GM23338 (cell line): ENCODE results near the gene IQGAP2. TPM values are rescaled to one million over a fixed set of nuclear protein-coding genes. Genes with fewer than 3 reads are reported as not detected.

ENCODE experiments used
- ATAC-seq: fragments of 200-7000 bp; cut with Tn5 transposase; 3 replicates; pipeline ENCODE4 v1.9.1; 2020
- DNase-seq: peaks from one replicate; pipeline ENCODE4 v3.0.0-alpha.2; 2015; ENCODE audit warnings: low spot score
- H2AFZ ChIP-seq: fragments of 200-600 bp; sonication (generic); 2 replicates; pipeline ENCODE4 v1.8.0; 2016; ENCODE audit warnings: antibody characterized with exemption, mild to moderate bottlenecking, moderate library complexity
- H3F3A ChIP-seq: fragments of 200-600 bp; sonication (generic); replicated peaks from 2 replicates; pipeline ENCODE4 v1.8.0; 2017; ENCODE audit warnings: antibody characterized with exemption, mixed run types, low read depth
- H3K27ac ChIP-seq: fragments of 200-600 bp; sonication (generic); 2 replicates; pipeline ENCODE4 v1.6.1; 2016; ENCODE audit warnings: low read depth
- H3K27me3 ChIP-seq: fragments of 200-600 bp; sonication (generic); 2 replicates; pipeline ENCODE4 v1.8.0; 2016; ENCODE audit warnings: mild to moderate bottlenecking, mixed run types, moderate library complexity; ENCODE audit not compliant: insufficient read depth
- H3K36me3 ChIP-seq: fragments of 200-600 bp; sonication (generic); 2 replicates; pipeline ENCODE4 v1.8.0; 2016; ENCODE audit warnings: mild to moderate bottlenecking; ENCODE audit not compliant: insufficient read depth
- H3K4me1 ChIP-seq: fragments of 200-600 bp; sonication (generic); 2 replicates; pipeline ENCODE4 v1.8.0; 2016; ENCODE audit warnings: mild to moderate bottlenecking, moderate library complexity; ENCODE audit not compliant: insufficient read depth
- H3K4me2 ChIP-seq: fragments of 200-600 bp; sonication (generic); 2 replicates; pipeline ENCODE4 v1.7.1; 2017; ENCODE audit warnings: mixed run types
- H3K4me3 ChIP-seq: fragments of 200-600 bp; sonication (generic); 2 replicates; pipeline ENCODE4 v1.6.1; 2016; ENCODE audit warnings: mixed run types
- H3K79me2 ChIP-seq: fragments of 200-600 bp; sonication (generic); replicated peaks from 2 replicates; pipeline ENCODE4 v1.8.0; 2017; ENCODE audit warnings: mild to moderate bottlenecking; ENCODE audit not compliant: insufficient read depth
- H3K9me2 ChIP-seq: fragments of 200-600 bp; sonication (generic); 2 replicates; pipeline ENCODE4 v1.8.0; 2017; ENCODE audit not compliant: insufficient read depth
- H4K20me1 ChIP-seq: fragments of 200-600 bp; sonication (generic); replicated peaks from 2 replicates; pipeline ENCODE4 v1.8.0; 2017; ENCODE audit warnings: mild to moderate bottlenecking; ENCODE audit not compliant: insufficient read depth
- H3K27ac Mint-ChIP-seq: 2 replicates; pipeline ENCODE4 v1.8.0; 2020; ENCODE audit warnings: inconsistent platforms, mild to moderate bottlenecking, moderate library complexity, mixed read lengths
- H3K27me3 Mint-ChIP-seq: 3 replicates; pipeline ENCODE4 v1.8.0; 2022; ENCODE audit warnings: low read depth, mild to moderate bottlenecking, moderate library complexity, mixed read lengths, inconsistent platforms; ENCODE audit not compliant: insufficient read depth, poor library complexity
- H3K36me3 Mint-ChIP-seq: 3 replicates; pipeline ENCODE4 v1.8.0; 2021; ENCODE audit warnings: low read depth, mild to moderate bottlenecking, inconsistent platforms, moderate library complexity, mixed read lengths
- H3K4me1 Mint-ChIP-seq: 3 replicates; pipeline ENCODE4 v1.8.0; 2020; ENCODE audit warnings: mild to moderate bottlenecking, inconsistent platforms, mixed read lengths
- H3K4me3 Mint-ChIP-seq: 3 replicates; pipeline ENCODE4 v1.8.0; 2021; ENCODE audit warnings: moderate library complexity, mild to moderate bottlenecking, inconsistent platforms, mixed read lengths
- H3K9me3 Mint-ChIP-seq: 3 replicates; pipeline ENCODE4 v1.8.0; 2020; ENCODE audit warnings: moderate library complexity, mild to moderate bottlenecking, inconsistent platforms, mixed read lengths
- CREB1 ChIP-seq: fragments of 250-450 bp; sonication (Bioruptor Pico); IDR thresholded peaks from 2 replicates; pipeline ENCODE4 v1.5.0; 2020; ENCODE audit warnings: low read depth, mild to moderate bottlenecking, moderate library complexity
- JUNB ChIP-seq: IDR thresholded peaks from one replicate; pipeline ENCODE4 v1.6.1; 2016; ENCODE audit warnings: antibody characterized with exemption; ENCODE audit not compliant: unreplicated experiment
- ZNF114 ChIP-seq: fragments of 250-450 bp; sonication (Bioruptor Pico); IDR thresholded peaks from 2 replicates; pipeline ENCODE4 v1.5.0; 2020; ENCODE audit warnings: mild to moderate bottlenecking, moderate library complexity
- ZNF331 ChIP-seq: fragments of 250-450 bp; sonication (Bioruptor Pico); IDR thresholded peaks from 2 replicates; pipeline ENCODE4 v1.5.0; 2020; ENCODE audit warnings: low read depth, mild to moderate bottlenecking, moderate library complexity
- polyA plus RNA-seq: library from polyadenylated mRNA; unstranded; fragments of >200 nt; fragmentation: Nextera tagmentation; extraction: Ambion mirVana; gene quantifications from 2 replicates; pipeline ENCODE4 v1.2.1, GENCODE V29; 2016
- total RNA-seq: library from RNA; depleted of rRNA; stranded (reverse); fragments of >200 nt; shearing (Covaris generic); gene quantifications from 2 replicates; pipeline ENCODE4 v1.2.3, GENCODE V29; 2014
- TF ChIP-seq, protein P1 (sequence below): fragments of 250-450 bp; sonication (Bioruptor Pico); IDR thresholded peaks from 2 replicates; pipeline ENCODE4 v1.5.0; 2020; ENCODE audit warnings: mild to moderate bottlenecking, moderate library complexity
- TF ChIP-seq, protein P2 (sequence below): IDR thresholded peaks from one replicate; pipeline ENCODE4 v1.6.1; 2018; ENCODE audit warnings: antibody characterized with exemption; ENCODE audit not compliant: unreplicated experiment
- TF ChIP-seq, protein P3 (sequence below), 2 experiments: fragments of 200-600 bp in 1 of 2; sonication (generic) in 1 of 2; conservative IDR thresholded peaks; 2 replicates each; pipeline versions ENCODE4 v1.5.1 to v1.6.1; 2016 to 2017; ENCODE audit warnings: antibody characterized with exemption in 2 of 2, low read depth in 2 of 2, mild to moderate bottlenecking in 2 of 2, moderate library complexity in 1 of 2

IQGAP2 gene
- total and polyA plus RNA-seq, 2 experiments from 2014 or later = 60.0 to 86.5 TPM

GRCh38 chr5:76456258-76456657 is 53.2 kb downstream of the IQGAP2 start:
- peaks cover 41% of the 10 kb centered on the region for H3K4me1 ChIP-seq
- no peak overlapping the region for H3K27ac Mint-ChIP-seq
- peaks cover 32% of the 10 kb centered on the region for H3K79me2 ChIP-seq
- no peak for DNase-seq
- H3K27me3 ChIP-seq = no peaks in the 10 kb centered on the region
- no peak overlapping the region for H2AFZ ChIP-seq
- peaks cover 36% of the 10 kb centered on the region for H3K4me1 Mint-ChIP-seq
- H3K36me3 Mint-ChIP-seq = 0 out of 3 replicates have a peak, but pooled peaks cover 3% of the 10 kb centered on the region
- H3K4me3 ChIP-seq = no peak overlapping the region
- H3K27ac ChIP-seq = no peak overlapping the region
- no peaks in the 10 kb centered on the region for H3K9me2 ChIP-seq
- H3F3A ChIP-seq = no peaks in the 10 kb centered on the region
- no peak for ATAC-seq
- H3K27me3 Mint-ChIP-seq = no peaks in the 10 kb centered on the region
- H4K20me1 ChIP-seq = no peaks in the 10 kb centered on the region; the same call in 1 of the 2 replicates
- no peak for TF ChIP-seq JUNB
- TF ChIP-seq, protein P1, sequence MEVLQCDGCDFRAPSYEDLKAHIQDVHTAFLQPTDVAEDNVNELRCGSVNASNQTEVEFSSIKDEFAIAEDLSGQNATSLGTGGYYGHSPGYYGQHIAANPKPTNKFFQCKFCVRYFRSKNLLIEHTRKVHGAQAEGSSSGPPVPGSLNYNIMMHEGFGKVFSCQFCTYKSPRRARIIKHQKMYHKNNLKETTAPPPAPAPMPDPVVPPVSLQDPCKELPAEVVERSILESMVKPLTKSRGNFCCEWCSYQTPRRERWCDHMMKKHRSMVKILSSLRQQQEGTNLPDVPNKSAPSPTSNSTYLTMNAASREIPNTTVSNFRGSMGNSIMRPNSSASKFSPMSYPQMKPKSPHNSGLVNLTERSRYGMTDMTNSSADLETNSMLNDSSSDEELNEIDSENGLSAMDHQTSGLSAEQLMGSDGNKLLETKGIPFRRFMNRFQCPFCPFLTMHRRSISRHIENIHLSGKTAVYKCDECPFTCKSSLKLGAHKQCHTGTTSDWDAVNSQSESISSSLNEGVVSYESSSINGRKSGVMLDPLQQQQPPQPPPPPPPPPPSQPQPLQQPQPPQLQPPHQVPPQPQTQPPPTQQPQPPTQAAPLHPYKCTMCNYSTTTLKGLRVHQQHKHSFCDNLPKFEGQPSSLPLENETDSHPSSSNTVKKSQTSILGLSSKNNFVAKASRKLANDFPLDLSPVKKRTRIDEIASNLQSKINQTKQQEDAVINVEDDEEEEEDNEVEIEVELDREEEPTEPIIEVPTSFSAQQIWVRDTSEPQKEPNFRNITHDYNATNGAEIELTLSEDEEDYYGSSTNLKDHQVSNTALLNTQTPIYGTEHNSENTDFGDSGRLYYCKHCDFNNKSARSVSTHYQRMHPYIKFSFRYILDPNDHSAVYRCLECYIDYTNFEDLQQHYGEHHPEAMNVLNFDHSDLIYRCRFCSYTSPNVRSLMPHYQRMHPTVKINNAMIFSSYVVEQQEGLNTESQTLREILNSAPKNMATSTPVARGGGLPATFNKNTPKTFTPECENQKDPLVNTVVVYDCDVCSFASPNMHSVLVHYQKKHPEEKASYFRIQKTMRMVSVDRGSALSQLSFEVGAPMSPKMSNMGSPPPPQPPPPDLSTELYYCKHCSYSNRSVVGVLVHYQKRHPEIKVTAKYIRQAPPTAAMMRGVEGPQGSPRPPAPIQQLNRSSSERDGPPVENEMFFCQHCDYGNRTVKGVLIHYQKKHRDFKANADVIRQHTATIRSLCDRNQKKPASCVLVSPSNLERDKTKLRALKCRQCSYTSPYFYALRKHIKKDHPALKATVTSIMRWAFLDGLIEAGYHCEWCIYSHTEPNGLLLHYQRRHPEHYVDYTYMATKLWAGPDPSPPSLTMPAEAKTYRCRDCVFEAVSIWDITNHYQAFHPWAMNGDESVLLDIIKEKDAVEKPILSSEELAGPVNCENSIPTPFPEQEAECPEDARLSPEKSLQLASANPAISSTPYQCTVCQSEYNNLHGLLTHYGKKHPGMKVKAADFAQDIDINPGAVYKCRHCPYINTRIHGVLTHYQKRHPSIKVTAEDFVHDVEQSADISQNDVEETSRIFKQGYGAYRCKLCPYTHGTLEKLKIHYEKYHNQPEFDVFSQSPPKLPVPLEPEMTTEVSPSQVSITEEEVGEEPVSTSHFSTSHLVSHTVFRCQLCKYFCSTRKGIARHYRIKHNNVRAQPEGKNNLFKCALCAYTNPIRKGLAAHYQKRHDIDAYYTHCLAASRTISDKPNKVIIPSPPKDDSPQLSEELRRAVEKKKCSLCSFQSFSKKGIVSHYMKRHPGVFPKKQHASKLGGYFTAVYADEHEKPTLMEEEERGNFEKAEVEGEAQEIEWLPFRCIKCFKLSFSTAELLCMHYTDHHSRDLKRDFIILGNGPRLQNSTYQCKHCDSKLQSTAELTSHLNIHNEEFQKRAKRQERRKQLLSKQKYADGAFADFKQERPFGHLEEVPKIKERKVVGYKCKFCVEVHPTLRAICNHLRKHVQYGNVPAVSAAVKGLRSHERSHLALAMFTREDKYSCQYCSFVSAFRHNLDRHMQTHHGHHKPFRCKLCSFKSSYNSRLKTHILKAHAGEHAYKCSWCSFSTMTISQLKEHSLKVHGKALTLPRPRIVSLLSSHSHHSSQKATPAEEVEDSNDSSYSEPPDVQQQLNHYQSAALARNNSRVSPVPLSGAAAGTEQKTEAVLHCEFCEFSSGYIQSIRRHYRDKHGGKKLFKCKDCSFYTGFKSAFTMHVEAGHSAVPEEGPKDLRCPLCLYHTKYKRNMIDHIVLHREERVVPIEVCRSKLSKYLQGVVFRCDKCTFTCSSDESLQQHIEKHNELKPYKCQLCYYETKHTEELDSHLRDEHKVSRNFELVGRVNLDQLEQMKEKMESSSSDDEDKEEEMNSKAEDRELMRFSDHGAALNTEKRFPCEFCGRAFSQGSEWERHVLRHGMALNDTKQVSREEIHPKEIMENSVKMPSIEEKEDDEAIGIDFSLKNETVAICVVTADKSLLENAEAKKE (CRISPR knock-in tag) = no peak
- no peak for TF ChIP-seq ZNF114 (CRISPR knock-in tag)
- TF ChIP-seq, protein P2, sequence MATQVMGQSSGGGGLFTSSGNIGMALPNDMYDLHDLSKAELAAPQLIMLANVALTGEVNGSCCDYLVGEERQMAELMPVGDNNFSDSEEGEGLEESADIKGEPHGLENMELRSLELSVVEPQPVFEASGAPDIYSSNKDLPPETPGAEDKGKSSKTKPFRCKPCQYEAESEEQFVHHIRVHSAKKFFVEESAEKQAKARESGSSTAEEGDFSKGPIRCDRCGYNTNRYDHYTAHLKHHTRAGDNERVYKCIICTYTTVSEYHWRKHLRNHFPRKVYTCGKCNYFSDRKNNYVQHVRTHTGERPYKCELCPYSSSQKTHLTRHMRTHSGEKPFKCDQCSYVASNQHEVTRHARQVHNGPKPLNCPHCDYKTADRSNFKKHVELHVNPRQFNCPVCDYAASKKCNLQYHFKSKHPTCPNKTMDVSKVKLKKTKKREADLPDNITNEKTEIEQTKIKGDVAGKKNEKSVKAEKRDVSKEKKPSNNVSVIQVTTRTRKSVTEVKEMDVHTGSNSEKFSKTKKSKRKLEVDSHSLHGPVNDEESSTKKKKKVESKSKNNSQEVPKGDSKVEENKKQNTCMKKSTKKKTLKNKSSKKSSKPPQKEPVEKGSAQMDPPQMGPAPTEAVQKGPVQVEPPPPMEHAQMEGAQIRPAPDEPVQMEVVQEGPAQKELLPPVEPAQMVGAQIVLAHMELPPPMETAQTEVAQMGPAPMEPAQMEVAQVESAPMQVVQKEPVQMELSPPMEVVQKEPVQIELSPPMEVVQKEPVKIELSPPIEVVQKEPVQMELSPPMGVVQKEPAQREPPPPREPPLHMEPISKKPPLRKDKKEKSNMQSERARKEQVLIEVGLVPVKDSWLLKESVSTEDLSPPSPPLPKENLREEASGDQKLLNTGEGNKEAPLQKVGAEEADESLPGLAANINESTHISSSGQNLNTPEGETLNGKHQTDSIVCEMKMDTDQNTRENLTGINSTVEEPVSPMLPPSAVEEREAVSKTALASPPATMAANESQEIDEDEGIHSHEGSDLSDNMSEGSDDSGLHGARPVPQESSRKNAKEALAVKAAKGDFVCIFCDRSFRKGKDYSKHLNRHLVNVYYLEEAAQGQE = no peak
- TF ChIP-seq CREB1 = no peak
- no peak for TF ChIP-seq ZNF331
- TF ChIP-seq, protein P3, sequence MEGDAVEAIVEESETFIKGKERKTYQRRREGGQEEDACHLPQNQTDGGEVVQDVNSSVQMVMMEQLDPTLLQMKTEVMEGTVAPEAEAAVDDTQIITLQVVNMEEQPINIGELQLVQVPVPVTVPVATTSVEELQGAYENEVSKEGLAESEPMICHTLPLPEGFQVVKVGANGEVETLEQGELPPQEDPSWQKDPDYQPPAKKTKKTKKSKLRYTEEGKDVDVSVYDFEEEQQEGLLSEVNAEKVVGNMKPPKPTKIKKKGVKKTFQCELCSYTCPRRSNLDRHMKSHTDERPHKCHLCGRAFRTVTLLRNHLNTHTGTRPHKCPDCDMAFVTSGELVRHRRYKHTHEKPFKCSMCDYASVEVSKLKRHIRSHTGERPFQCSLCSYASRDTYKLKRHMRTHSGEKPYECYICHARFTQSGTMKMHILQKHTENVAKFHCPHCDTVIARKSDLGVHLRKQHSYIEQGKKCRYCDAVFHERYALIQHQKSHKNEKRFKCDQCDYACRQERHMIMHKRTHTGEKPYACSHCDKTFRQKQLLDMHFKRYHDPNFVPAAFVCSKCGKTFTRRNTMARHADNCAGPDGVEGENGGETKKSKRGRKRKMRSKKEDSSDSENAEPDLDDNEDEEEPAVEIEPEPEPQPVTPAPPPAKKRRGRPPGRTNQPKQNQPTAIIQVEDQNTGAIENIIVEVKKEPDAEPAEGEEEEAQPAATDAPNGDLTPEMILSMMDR (conservative IDR thresholded peaks at IDR 0.05; ENCODE audit: low read depth in 2 of 2) = no peak
- no peak overlapping the region for H3K4me2 ChIP-seq
- no peaks in the 10 kb centered on the region for H3K9me3 Mint-ChIP-seq
- no peak overlapping the region for H3K4me3 Mint-ChIP-seq
- no peaks in the 10 kb centered on the region for H3K36me3 ChIP-seq
